Left cardiac atrium (tissue), 4 donors: ENCODE data around the gene HSF2BP. TPM values are rescaled to one million over a fixed set of nuclear protein-coding genes. Genes with fewer than 3 reads are reported as not detected.
A peak's percentile ranks its signal among the peaks of the same experiment; 100 is the strongest.
"Not testable (repeated sequence)": the region's sequence is repeated elsewhere in the genome, so short reads cannot be mapped to it uniquely, and the experiment has no call there.

Source experiments
- ATAC-seq, 2 donors: fragments of 200-7000 bp; cut with Tn5 transposase; one replicate each; pipeline ENCODE4 v1.9.1; 2020; ENCODE audit warnings: mild to moderate bottlenecking in 2 of 2, moderate library complexity in 2 of 2
- DNase-seq: peaks from one replicate; pipeline ENCODE4 v3.0.0-alpha.2; 2020
- intact Hi-C, 2 donors: fragments of 100-400 bp; cut with DNase I; formaldehyde crosslinking; loops; one replicate each; pipeline versions ENCODE4 v1.14.1 to v1.15.1; 2022 to 2023
- total RNA-seq, 2 donors: library from RNA; stranded (reverse); fragmentation: NEBNext Ultra II Directional; extraction: Animal tissue kit (Norgen Biotek cat#: 25700); gene quantifications; one replicate each; pipeline ENCODE4 v1.2.1, GENCODE V29; 2021
- donor health status: DM: no; HTN: yes; CAD: no.
- donor health status: DM: no; HTN: yes; CAD: no; lungs with severe emphysema.
- donor health status: DM: yes; HTN: yes; CAD: no.
- donor health status: Dilated cardiomyopathy.

The HSF2BP gene
- total RNA-seq, 2 donors from 2014 or later, result 0.68 TPM; not detected in 1

DNA sequence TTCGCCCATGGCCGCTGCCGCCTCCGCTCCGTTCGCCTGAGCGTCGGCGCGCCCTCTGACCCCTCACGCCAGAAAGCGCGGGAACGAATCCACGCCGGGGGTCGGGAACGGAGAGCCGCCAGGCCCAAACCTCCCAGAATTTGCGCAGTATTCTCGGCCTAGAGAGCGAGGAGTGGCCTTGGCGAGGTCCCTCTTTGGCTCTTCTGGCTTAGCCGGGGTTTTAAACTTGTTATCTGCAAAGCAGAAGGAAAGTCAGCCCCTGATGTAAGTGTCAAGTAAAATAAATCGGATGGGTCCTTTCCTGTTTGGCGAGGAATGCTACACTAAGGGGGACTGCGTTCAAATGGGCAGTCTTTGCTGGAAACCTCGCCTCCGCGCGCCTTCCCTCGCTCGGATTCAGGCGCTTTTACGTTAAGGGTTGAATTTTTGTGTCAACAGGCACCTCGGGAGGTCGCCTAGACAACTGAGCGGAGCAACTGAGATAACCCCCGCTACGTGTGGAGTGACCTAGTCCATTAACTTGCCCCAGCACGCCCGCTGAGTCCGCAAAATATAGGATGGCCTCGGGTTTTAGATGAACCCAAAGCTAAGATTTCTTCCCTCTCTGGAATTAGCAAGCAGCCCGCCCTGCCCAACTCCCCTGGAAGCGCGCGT, 1.1 kb downstream of the HSF2BP start:
- DNase-seq (no peak), ATAC-seq (no peak)
- intact Hi-C loops, result no loop called here

- intact Hi-C loops, result no loop called here
Measured at GRCh38 chr21:43657355-43658087, 1.8 kb downstream of the HSF2BP start.

GRCh38 chr21:43654806-43655489, 4.3 kb downstream of the HSF2BP start:
- intact Hi-C loops, result no loop called here
- ATAC-seq (no peak), DNase-seq (no peak)

More at GRCh38 chr21:43657355-43658087, 1.8 kb downstream of the HSF2BP start:
- DNase-seq (peak; percentile 67), ATAC-seq (peak in 1 of 2 donors; percentile 7)

DNA sequence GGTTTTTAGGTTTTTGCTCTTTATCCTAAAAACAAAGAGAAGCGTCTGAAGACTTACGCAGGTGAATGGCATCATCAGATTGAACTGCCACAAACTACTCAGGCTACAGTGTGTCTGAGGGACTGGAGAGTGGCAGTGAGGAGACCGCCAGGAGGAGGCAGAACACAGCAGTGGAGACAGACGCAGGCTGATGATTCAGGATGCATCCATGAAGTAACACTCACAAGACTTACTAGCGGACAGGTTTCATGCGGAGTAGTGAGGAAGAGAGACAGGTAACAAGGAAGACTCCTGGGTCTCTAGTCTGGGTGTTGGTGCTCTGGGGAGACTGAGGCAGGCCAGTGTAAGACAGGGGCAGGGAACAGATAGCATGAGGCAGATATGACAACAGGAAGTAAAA, 5.7 kb downstream of the HSF2BP start:
- intact Hi-C loops, result no loop called here
- no peak for ATAC-seq
- no peak for DNase-seq

GRCh38 chr21:43652616-43653015, 6.7 kb downstream of the HSF2BP start:
- no peak for ATAC-seq

GRCh38 chr21:43651926-43652325, 7.4 kb downstream of the HSF2BP start:
- intact Hi-C loops, DNase-seq, ATAC-seq: not testable (repeated sequence)

More at GRCh38 chr21:43652616-43653015, 6.7 kb downstream of the HSF2BP start:
- no peak for DNase-seq
- intact Hi-C loops, result no loop called here

- ATAC-seq (no peak), DNase-seq (no peak)
- intact Hi-C loops, result no loop called here
Measured at GRCh38 chr21:43648171-43648570, 11.1 kb downstream of the HSF2BP start.

DNA sequence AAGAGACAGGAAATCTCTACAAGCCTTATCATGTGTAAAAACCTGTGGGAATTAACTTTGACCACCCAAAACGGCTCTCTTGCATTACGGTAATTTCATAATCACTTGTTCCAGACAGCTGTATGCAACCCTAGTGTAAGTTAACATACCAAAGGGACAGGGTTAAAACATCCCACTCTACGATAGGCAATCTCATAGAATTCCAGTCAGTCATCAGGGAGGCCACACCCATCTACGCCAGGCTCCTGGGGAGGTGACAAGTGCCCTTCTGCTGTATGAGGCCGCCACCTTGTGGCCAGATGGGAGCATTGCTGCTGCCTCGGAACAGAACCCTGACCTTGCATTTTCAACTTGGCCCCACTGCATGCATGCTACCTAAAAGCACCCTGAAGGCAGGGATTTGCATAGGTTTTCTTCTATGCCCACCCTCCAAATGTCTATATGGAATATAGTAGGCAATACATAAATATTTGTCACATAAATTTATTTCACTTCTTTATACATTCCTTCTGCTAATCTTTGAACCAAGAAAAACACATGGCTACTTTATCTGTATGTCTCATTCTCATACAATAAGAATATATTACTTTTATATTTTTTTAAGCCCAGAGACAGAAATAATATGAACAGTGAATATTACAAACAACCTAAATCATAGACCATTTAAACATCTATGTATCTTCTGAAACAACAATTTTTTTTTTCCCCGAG, 12.6 kb downstream of the HSF2BP start:
- peak; percentile 92 for DNase-seq

GRCh38 chr21:43645976-43646375, 13.3 kb downstream of the HSF2BP start:
- intact Hi-C loops, result no loop called here
- ATAC-seq (no peak), DNase-seq (no peak)

More for the DNA sequence above, 12.6 kb downstream of the HSF2BP start:
- peak; percentile 94 to 97 for ATAC-seq
- intact Hi-C loops, result no loop called here

- peak; percentile 54 for DNase-seq
- intact Hi-C loops, result no loop called here
- peak; percentile 84 to 90 for ATAC-seq
Measured at GRCh38 chr21:43645136-43645891, 14.0 kb downstream of the HSF2BP start.

- DNase-seq (peak; percentile 39), ATAC-seq (peak in 1 of 2 donors; percentile 27)
- intact Hi-C loops, result loop anchor here in 1 of 2 donors (5.0 kb wide), 1 partner anchor 37 kb away; no protein-coding TSS in a partner anchor
Measured at GRCh38 chr21:43644609-43645008, 14.7 kb downstream of the HSF2BP start.

DNA sequence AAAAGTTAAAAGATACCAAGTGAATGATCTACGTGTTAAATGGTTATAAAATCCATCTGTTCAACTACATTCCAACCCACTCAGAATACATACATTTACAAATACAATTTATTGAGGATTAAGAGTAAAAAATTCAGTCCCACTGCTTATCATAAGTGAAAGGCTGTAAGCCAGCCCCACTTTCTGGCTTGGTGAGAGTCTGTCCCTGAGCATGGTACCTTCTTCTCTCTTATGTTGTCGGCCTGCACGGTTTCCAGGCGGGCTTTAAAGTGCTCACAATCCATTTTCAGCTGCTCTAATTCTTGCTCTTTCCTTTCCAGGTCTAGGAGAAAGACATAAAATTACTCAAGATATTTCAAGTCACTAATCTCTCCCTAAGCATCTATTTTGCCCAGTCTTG, 15.2 kb downstream of the HSF2BP start:
- ATAC-seq (no peak), DNase-seq (no peak)
- intact Hi-C loops, result loop anchor here in 1 of 2 donors (5.0 kb wide), 1 partner anchor 37 kb away; no protein-coding TSS in a partner anchor

GRCh38 chr21:43643193-43643592, 16.1 kb downstream of the HSF2BP start:
- ATAC-seq (no peak), DNase-seq (no peak)
- intact Hi-C loops, result loop anchor here in 1 of 2 donors (5.0 kb wide), 1 partner anchor 36 kb away; no protein-coding TSS in a partner anchor

DNA sequence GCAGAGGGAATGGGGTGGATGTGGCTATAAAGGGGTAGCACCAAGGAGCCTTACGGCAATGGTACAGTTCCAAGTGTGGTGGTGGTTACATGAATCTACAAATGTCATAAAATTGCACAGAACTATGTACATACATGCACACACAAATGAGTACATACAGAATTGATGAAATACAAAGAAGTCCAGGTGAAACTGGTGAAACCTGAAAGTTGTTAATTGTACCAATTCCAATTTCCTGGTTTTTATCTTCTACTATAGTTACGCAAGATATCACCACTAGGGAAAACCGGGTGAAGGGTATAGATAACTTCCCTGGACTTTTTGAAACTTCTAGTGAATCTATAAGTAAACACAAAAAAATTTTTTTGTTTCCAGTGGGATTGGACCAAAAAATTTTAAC, 18.9 kb downstream of the HSF2BP start:
- intact Hi-C loops, result loop anchor here in 1 of 2 donors (5.0 kb wide), 1 partner anchor 33 kb away; no protein-coding TSS in a partner anchor
- ATAC-seq (no peak), DNase-seq (no peak)

DNA sequence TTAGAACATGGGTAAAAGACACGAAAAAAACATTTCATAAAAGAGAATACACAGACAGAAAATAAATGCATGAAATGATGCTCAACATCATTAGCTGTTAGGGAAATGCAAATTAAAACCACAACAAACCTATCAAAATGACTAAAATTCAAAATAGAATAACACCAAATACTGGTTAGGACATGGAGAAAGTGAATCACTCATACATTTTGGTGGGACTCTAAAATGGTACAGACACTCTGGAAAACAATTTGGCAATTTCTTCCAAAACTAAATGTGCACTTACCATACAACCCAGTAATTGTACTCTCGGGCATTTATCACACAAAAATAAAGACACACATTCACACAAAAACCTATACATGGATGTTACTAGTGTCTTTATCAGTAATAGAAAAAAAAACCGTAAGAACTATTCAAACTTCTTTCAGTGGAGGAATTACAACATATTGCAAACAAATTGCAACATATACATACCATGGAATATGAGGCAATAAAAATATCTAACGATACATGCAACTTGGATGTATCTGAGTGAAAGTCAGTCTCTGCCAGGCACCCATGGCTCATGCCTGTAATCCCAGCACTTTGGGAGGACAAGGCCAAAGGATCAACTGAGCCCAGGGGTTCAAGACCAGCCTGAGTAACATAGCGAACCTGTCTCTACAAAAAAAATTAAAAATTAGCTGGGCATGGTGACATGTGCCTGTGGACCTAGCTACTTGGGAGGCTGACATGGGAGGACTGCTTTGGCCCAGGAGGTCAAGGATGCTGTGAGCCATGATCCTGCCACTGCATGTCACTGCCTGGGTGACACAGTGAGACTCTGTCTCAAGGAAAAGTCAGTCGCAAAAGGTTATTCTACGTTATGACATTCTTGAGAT, 19.6 kb downstream of the HSF2BP start:
- intact Hi-C loops, result loop anchor here (2.0 to 5.0 kb wide), 2 partner anchors 21 to 32 kb away; no protein-coding TSS in a partner anchor
- ATAC-seq (peak in 1 of 2 donors; percentile 81), DNase-seq (no peak)

DNA sequence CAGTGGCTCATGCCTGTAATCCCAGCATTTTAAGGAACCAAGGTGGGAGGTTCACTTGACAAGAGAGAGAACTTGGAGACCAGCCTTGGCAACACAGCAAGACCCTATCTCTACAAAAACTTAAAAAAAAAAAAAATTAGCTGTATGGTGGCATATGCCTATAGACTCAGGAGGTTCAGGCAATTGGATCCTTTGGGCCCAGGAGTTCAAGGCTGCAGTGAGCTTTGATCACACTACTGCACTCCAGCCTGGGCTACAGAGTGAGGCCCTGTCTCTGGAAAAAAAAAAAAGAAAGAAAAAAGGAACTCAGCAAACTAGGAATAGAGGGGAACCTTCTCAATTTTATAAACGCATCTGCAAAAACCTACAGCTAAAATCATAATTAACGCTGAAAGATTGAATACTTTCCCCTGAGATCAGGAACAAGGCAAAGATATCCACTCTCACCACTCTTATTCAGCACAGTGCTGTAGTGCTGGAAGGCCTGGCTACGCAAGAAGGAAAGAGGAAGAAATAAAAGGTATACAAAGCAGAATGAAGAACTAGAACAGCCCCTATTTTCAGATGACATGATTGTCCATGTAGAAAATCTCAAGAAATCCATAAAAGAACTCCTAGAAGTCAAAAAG, 21.6 kb downstream of the HSF2BP start:
- DNase-seq, result no peak
- ATAC-seq, result no peak
- intact Hi-C loops, result loop anchor here in 1 of 2 donors (2.0 kb wide), 1 partner anchor 19 kb away; no protein-coding TSS in a partner anchor

GRCh38 chr21:43635436-43635835, 23.9 kb downstream of the HSF2BP start:
- DNase-seq (no peak), ATAC-seq (no peak)
- intact Hi-C loops, result no loop called here
